PC-9 (cell line): ENCODE measurements around the gene MARK2.

Source experiments
- CTCF ChIP-seq: fragments of 200-600 bp; sonication (generic); conservative IDR thresholded peaks from 2 replicates; pipeline ENCODE4 v1.6.1; 2017; ENCODE audit warnings: mixed run types, antibody characterized with exemption, mild to moderate bottlenecking, moderate library complexity
- EZH2 ChIP-seq: fragments of 200-600 bp; sonication (generic); IDR thresholded peaks from 2 replicates; pipeline ENCODE4 v1.8.0; 2017; ENCODE audit warnings: antibody characterized with exemption, low read depth

GRCh38 chr11:63908631-63909401 lies 69.9 kb downstream of the MARK2 start:
- TF ChIP-seq CTCF, result no peak
- TF ChIP-seq EZH2, result no peak
